AG09309 (cell line): ENCODE results near the gene IL15RA.
A peak's percentile ranks its signal among the peaks of the same experiment; 100 is the strongest.

Source experiments
- DNase-seq: peaks from one replicate; pipeline ENCODE4 v3.0.0-alpha.2; 2010; ENCODE audit warnings: low read depth
- H3K4me3 ChIP-seq: 2 replicates; pipeline ENCODE4 v1.5.1; 2011; ENCODE audit warnings: mild to moderate bottlenecking, low read depth, low read length, moderate library complexity; ENCODE audit not compliant: control insufficient read depth
- CTCF ChIP-seq: IDR thresholded peaks from 2 replicates; pipeline ENCODE4 v1.5.1; 2011; ENCODE audit warnings: mild to moderate bottlenecking, low read depth, low read length, inconsistent platforms; ENCODE audit not compliant: insufficient read depth, control insufficient read depth; ENCODE audit errors: missing control alignments

Gene IL15RA

GRCh38 chr10:5981529-5981928 is 4.2 kb upstream of the IL15RA start:
- H3K4me3 ChIP-seq = no peak overlapping the region
- no peak for TF ChIP-seq CTCF
- DNase-seq = no peak

- TF ChIP-seq CTCF = no peak
- H3K4me3 ChIP-seq = peak overlapping the region; percentile 78
- no peak for DNase-seq
Observed at GRCh38 chr10:5978230-5978489, 817 bp upstream of the IL15RA start.

- no peak for TF ChIP-seq CTCF
- peak overlapping the region; percentile 78 for H3K4me3 ChIP-seq
- no peak for DNase-seq
Observed at GRCh38 chr10:5976512-5977470, 552 bp downstream of the IL15RA start.

GRCh38 chr10:5975641-5976473 is 1.5 kb downstream of the IL15RA start:
- no peak for DNase-seq
- H3K4me3 ChIP-seq = peak overlapping the region; percentile 78

GRCh38 chr10:5973069-5973468 is 4.3 kb downstream of the IL15RA start:
- no peak for DNase-seq
- TF ChIP-seq CTCF = no peak
- no peak overlapping the region for H3K4me3 ChIP-seq

More at GRCh38 chr10:5975641-5976473, 1.5 kb downstream of the IL15RA start:
- no peak for TF ChIP-seq CTCF

GRCh38 chr10:5971886-5972285 is 5.5 kb downstream of the IL15RA start:
- DNase-seq = no peak
- TF ChIP-seq CTCF = no peak
- H3K4me3 ChIP-seq = no peak overlapping the region
